Measurements from ENCODE around the gene CTXN1.

The CTXN1 gene

DNA sequence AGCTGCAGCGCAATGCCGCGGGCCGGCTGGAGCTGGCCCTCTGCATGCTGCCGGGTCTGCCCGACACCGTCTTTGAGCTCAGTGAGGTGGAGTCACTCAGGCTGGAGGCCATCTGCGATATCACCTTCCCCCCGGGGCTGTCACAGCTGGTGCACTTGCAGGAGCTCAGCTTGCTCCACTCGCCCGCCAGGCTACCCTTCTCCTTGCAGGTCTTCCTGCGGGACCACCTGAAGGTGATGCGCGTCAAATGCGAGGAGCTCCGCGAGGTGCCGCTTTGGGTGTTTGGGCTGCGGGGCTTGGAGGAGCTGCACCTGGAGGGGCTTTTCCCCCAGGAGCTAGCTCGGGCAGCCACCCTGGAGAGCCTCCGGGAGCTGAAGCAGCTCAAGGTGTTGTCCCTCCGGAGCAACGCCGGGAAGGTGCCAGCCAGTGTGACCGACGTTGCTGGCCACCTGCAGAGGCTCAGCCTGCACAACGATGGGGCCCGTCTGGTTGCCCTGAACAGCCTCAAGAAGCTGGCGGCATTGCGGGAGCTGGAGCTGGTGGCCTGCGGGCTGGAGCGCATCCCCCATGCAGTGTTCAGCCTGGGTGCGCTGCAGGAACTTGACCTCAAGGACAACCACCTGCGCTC lies 26.1 kb downstream of the CTXN1 start:
- Histone ChIP-seq H3K9me3 (ENCODE audit: control insufficient read depth, insufficient read depth, low read length) (no peaks in the 10 kb centered on the region), H3K79me2 (ENCODE audit: control insufficient read depth, low read length) (peaks cover 17% of the 10 kb centered on the region), H3K9me2 (replicated peaks; ENCODE audit: control insufficient read depth, low read length) (no peaks in the 10 kb centered on the region), H3K4me3 (ENCODE audit: low read length) (no peak overlapping the region), H3K36me3 (ENCODE audit: control insufficient read depth, low read length) (peaks cover 8% of the 10 kb centered on the region; the same call in 1 of the 2 replicates), H3K4me2 (ENCODE audit: low read length) (no peak overlapping the region), H4K20me1 (ENCODE audit: control insufficient read depth, insufficient read depth, low read depth, low read length) (peaks cover 5% of the 10 kb centered on the region; the same call in 1 of the 2 replicates), H3K27ac (ENCODE audit: low read depth, low read length) (no peak overlapping the region), H3K27me3 (ENCODE audit: control insufficient read depth, low read length) (no peaks in the 10 kb centered on the region), H3F3A (ENCODE audit: control insufficient read depth, insufficient read depth) (no peaks in the 10 kb centered on the region), H3K4me1 (ENCODE audit: control insufficient read depth, low read length) (peaks cover 12% of the 10 kb centered on the region)
- TF ChIP-seq EZH2phosphoT487 (IDR thresholded peaks at IDR 0.05; ENCODE audit: borderline replicate concordance, low read length) (no peak), CTCF (IDR thresholded peaks at IDR 0.05; ENCODE audit: low read depth, low read length, poor library complexity, severe bottlenecking) (no peak)

DNA sequence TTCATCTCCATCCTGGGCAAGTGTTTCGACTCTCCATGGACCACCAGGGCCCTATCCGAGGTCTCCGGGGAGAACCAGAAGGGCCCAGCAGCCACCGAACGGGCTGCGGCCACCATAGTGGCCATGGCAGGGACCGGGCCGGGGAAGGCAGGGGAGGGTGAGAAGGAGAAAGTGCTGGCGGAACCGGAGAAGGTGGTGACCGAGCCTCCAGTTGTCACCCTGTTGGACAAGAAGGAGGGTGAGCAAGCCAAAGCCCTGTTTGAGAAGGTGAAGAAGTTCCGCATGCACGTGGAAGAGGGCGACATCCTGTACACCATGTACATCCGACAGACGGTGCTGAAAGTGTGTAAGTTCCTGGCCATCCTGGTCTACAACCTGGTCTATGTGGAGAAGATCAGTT lies 27.0 kb downstream of the CTXN1 start:
- no peaks in the 10 kb centered on the region for H3F3A ChIP-seq (ENCODE audit: control insufficient read depth, insufficient read depth)
- no peaks in the 10 kb centered on the region for H3K9me3 ChIP-seq (ENCODE audit: control insufficient read depth, insufficient read depth, low read length)
- no peaks in the 10 kb centered on the region for H3K27me3 ChIP-seq (ENCODE audit: control insufficient read depth, low read length)
- H3K4me3 ChIP-seq (ENCODE audit: low read length): no peak overlapping the region
- TF ChIP-seq CTCF (IDR thresholded peaks at IDR 0.05; ENCODE audit: low read depth, low read length, poor library complexity, severe bottlenecking): no peak
- TF ChIP-seq EZH2phosphoT487 (IDR thresholded peaks at IDR 0.05; ENCODE audit: borderline replicate concordance, low read length): no peak
- H3K36me3 ChIP-seq (ENCODE audit: control insufficient read depth, low read length): no peaks in the 10 kb centered on the region
- no peaks in the 10 kb centered on the region for H4K20me1 ChIP-seq (ENCODE audit: control insufficient read depth, insufficient read depth, low read depth, low read length)
- peaks cover 8% of the 10 kb centered on the region for H3K79me2 ChIP-seq (ENCODE audit: control insufficient read depth, low read length)
- H3K9me2 ChIP-seq (replicated peaks; ENCODE audit: control insufficient read depth, low read length): no peaks in the 10 kb centered on the region
- H3K27ac ChIP-seq (ENCODE audit: low read depth, low read length): no peak overlapping the region
- no peak overlapping the region for H3K4me2 ChIP-seq (ENCODE audit: low read length)
- peaks cover 10% of the 10 kb centered on the region for H3K4me1 ChIP-seq (ENCODE audit: control insufficient read depth, low read length)

DNA sequence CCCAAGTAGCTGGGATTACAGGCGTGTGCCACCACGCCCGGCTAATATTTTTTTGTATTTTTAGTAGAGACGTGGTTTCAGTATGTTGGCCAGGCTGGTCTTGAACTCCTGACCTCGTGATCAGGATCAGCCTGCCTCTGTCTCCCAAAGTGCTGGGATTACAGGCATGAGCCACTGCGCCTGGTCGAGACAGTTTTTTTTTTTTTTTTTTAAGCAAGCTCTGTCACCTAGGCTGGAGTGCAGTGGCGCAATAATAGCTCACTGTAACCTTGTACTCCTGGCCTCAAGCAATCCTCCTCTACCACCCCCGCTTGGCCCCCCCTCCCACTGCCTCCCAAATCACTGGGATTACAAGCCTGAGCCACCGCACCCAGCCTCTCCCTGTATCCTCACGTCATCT lies 28.6 kb downstream of the CTXN1 start:
- TF ChIP-seq EZH2phosphoT487 (IDR thresholded peaks at IDR 0.05; ENCODE audit: borderline replicate concordance, low read length) (no peak), CTCF (IDR thresholded peaks at IDR 0.05; ENCODE audit: low read depth, low read length, poor library complexity, severe bottlenecking) (no peak)
- Histone ChIP-seq H3F3A (ENCODE audit: control insufficient read depth, insufficient read depth) (no peaks in the 10 kb centered on the region), H4K20me1 (ENCODE audit: control insufficient read depth, insufficient read depth, low read depth, low read length) (no peaks in the 10 kb centered on the region), H3K9me2 (replicated peaks; ENCODE audit: control insufficient read depth, low read length) (no peaks in the 10 kb centered on the region), H3K27ac (ENCODE audit: low read depth, low read length) (no peak overlapping the region), H3K4me2 (ENCODE audit: low read length) (no peak overlapping the region), H3K9me3 (ENCODE audit: control insufficient read depth, insufficient read depth, low read length) (no peaks in the 10 kb centered on the region), H3K4me3 (ENCODE audit: low read length) (no peak overlapping the region), H3K36me3 (ENCODE audit: control insufficient read depth, low read length) (no peaks in the 10 kb centered on the region), H3K27me3 (ENCODE audit: control insufficient read depth, low read length) (no peaks in the 10 kb centered on the region), H3K79me2 (ENCODE audit: control insufficient read depth, low read length) (no peaks in the 10 kb centered on the region), H3K4me1 (ENCODE audit: control insufficient read depth, low read length) (peaks cover 3% of the 10 kb centered on the region)
